OCI-LY1 (cell line): ENCODE results near the gene PGAM5.

Experiments
- H2AFZ ChIP-seq: fragments of 200-600 bp; sonication (generic), shearing (Covaris generic); 2 replicates; pipeline ENCODE4 v1.6.0; 2014; ENCODE audit warnings: antibody characterized with exemption, mild to moderate bottlenecking, low read length
- H3F3A ChIP-seq: fragments of 200-600 bp; sonication (generic), shearing (Covaris generic); 2 replicates; pipeline ENCODE4 v1.6.0; 2014; ENCODE audit warnings: mild to moderate bottlenecking, antibody characterized with exemption, low read length, moderate library complexity; ENCODE audit not compliant: insufficient read depth
- H3K27ac ChIP-seq: fragments of 200-600 bp; sonication (generic); 2 replicates; pipeline ENCODE4 v1.5.1; 2014; ENCODE audit warnings: low read length, mixed run types, mild to moderate bottlenecking, low read depth; ENCODE audit not compliant: poor library complexity, severe bottlenecking
- H3K27me3 ChIP-seq: fragments of 200-600 bp; sonication (generic); 2 replicates; pipeline ENCODE4 v1.6.0; 2014; ENCODE audit warnings: antibody characterized with exemption, mild to moderate bottlenecking, low read length, moderate library complexity; ENCODE audit not compliant: insufficient read depth
- H3K36me3 ChIP-seq: fragments of 200-600 bp; sonication (generic); 2 replicates; pipeline ENCODE4 v1.6.1; 2014; ENCODE audit warnings: mild to moderate bottlenecking, antibody characterized with exemption, low read length, moderate library complexity, mixed read lengths; ENCODE audit not compliant: insufficient read depth
- H3K4me1 ChIP-seq: fragments of 200-600 bp; sonication (generic); 2 replicates; pipeline ENCODE4 v1.5.1; 2014; ENCODE audit warnings: mild to moderate bottlenecking, low read length, moderate library complexity; ENCODE audit not compliant: insufficient read depth, severe bottlenecking
- H3K4me2 ChIP-seq: fragments of 200-600 bp; sonication (generic), shearing (Covaris generic); 2 replicates; pipeline ENCODE4 v1.6.1; 2014; ENCODE audit warnings: low read length
- H3K4me3 ChIP-seq: fragments of 200-600 bp; sonication (generic); 2 replicates; pipeline ENCODE4 v1.5.1; 2014; ENCODE audit warnings: low read length, low read depth, mild to moderate bottlenecking, mixed read lengths; ENCODE audit not compliant: poor library complexity, severe bottlenecking
- H3K79me2 ChIP-seq: fragments of 200-600 bp; shearing (Covaris generic); 2 replicates; pipeline ENCODE4 v1.6.1; 2016; ENCODE audit warnings: mixed run types, low read length, mixed read lengths; ENCODE audit not compliant: insufficient read depth
- H3K9ac ChIP-seq: fragments of 200-600 bp; sonication (generic), shearing (Covaris generic); 2 replicates; pipeline ENCODE4 v1.6.1; 2014; ENCODE audit warnings: mild to moderate bottlenecking, low read length, mixed read lengths
- H3K9me2 ChIP-seq: fragments of 200-600 bp; sonication (generic), shearing (Covaris generic); 2 replicates; pipeline ENCODE4 v1.6.1; 2014; ENCODE audit warnings: low read depth, mild to moderate bottlenecking, low read length, mixed read lengths
- H3K9me3 ChIP-seq: fragments of 200-600 bp; shearing (Covaris generic); 2 replicates; pipeline ENCODE4 v1.6.1; 2014; ENCODE audit warnings: low read length, mixed read lengths
- H4K20me1 ChIP-seq: fragments of 200-600 bp; sonication (generic), shearing (Covaris generic); 2 replicates; pipeline ENCODE4 v1.6.0; 2016; ENCODE audit warnings: mild to moderate bottlenecking, low read length; ENCODE audit not compliant: insufficient read depth
- CTCF ChIP-seq: fragments of 200-600 bp; sonication (generic), shearing (Covaris generic); IDR thresholded peaks from 2 replicates; pipeline ENCODE4 v1.5.1; 2017; ENCODE audit warnings: mild to moderate bottlenecking, antibody characterized with exemption, low read length, moderate library complexity, mixed read lengths
- EZH2 ChIP-seq: fragments of 200-600 bp; sonication (generic), shearing (Covaris generic); IDR thresholded peaks from 2 replicates; pipeline ENCODE4 v1.8.0; 2017; ENCODE audit warnings: borderline replicate concordance, mixed run types, mild to moderate bottlenecking, antibody characterized with exemption, low read length, moderate library complexity, mixed read lengths

PGAM5 gene

GRCh38 chr12:132735496-132735895, 24.9 kb downstream of the PGAM5 start:
- Histone ChIP-seq H3K4me1 (no peaks in the 10 kb centered on the region), H2AFZ (no peak overlapping the region), H4K20me1 (no peaks in the 10 kb centered on the region), H3K4me2 (no peak overlapping the region), H3K9ac (no peak overlapping the region), H3K9me2 (no peaks in the 10 kb centered on the region), H3K79me2 (no peaks in the 10 kb centered on the region), H3K4me3 (no peak overlapping the region), H3K27me3 (no peaks in the 10 kb centered on the region), H3F3A (no peaks in the 10 kb centered on the region), H3K36me3 (peaks cover 97% of the 10 kb centered on the region), H3K27ac (no peak overlapping the region), H3K9me3 (no peaks in the 10 kb centered on the region)
- TF ChIP-seq CTCF (no peak), EZH2 (no peak)

GRCh38 chr12:132736378-132736777, 25.7 kb downstream of the PGAM5 start:
- Histone ChIP-seq H3K9ac (no peak overlapping the region), H3K27me3 (no peaks in the 10 kb centered on the region), H3K27ac (no peak overlapping the region), H3K79me2 (no peaks in the 10 kb centered on the region), H3K4me1 (no peaks in the 10 kb centered on the region), H3K9me3 (no peaks in the 10 kb centered on the region), H3K9me2 (no peaks in the 10 kb centered on the region), H3K4me2 (no peak overlapping the region), H3F3A (no peaks in the 10 kb centered on the region), H3K4me3 (no peak overlapping the region), H2AFZ (no peak overlapping the region), H3K36me3 (peaks cover 97% of the 10 kb centered on the region), H4K20me1 (no peaks in the 10 kb centered on the region)
- no peak for TF ChIP-seq EZH2
- TF ChIP-seq CTCF = no peak

- H3K9ac ChIP-seq = no peak overlapping the region
- no peak overlapping the region for H3K27ac ChIP-seq
- H3K36me3 ChIP-seq = peaks cover 97% of the 10 kb centered on the region
Measured at GRCh38 chr12:132736913-132737312, 26.3 kb downstream of the PGAM5 start.

More at GRCh38 chr12:132736913-132737312, 26.3 kb downstream of the PGAM5 start:
- TF ChIP-seq CTCF (no peak), EZH2 (no peak)
- H3K27me3 ChIP-seq = no peaks in the 10 kb centered on the region
- H4K20me1 ChIP-seq = no peaks in the 10 kb centered on the region
- no peaks in the 10 kb centered on the region for H3K9me3 ChIP-seq
- no peaks in the 10 kb centered on the region for H3K9me2 ChIP-seq
- H3K4me1 ChIP-seq = no peaks in the 10 kb centered on the region
- no peaks in the 10 kb centered on the region for H3F3A ChIP-seq
- no peaks in the 10 kb centered on the region for H3K79me2 ChIP-seq
- no peak overlapping the region for H2AFZ ChIP-seq
- no peak overlapping the region for H3K4me3 ChIP-seq
- no peak overlapping the region for H3K4me2 ChIP-seq
